Measurements from ENCODE around the gene HPSE2.
"Not testable (repeated sequence)": the region's sequence is repeated elsewhere in the genome, so short reads cannot be mapped to it uniquely, and the experiment has no call there.

HPSE2 gene

GRCh38 chr10:99005254-99005653 is 230.4 kb downstream of the HPSE2 start:
- DNase-seq (ENCODE audit: low read depth), result no peak

GRCh38 chr10:99004738-99005137 is 230.9 kb downstream of the HPSE2 start:
- DNase-seq (ENCODE audit: low read depth), result no peak

- no peak for DNase-seq (ENCODE audit: low read depth)
Measured at GRCh38 chr10:99002392-99002791, 233.3 kb downstream of the HPSE2 start.

GRCh38 chr10:98997596-98997995 is 238.1 kb downstream of the HPSE2 start:
- no peak for DNase-seq (ENCODE audit: low read depth)

GRCh38 chr10:98994030-98994429 is 241.6 kb downstream of the HPSE2 start:
- DNase-seq (ENCODE audit: low read depth), result no peak

- not testable (repeated sequence) for DNase-seq (ENCODE audit: low read depth)
Measured at GRCh38 chr10:98983751-98984150, 251.9 kb downstream of the HPSE2 start.

GRCh38 chr10:98980353-98980752 is 255.3 kb downstream of the HPSE2 start:
- DNase-seq (ENCODE audit: low read depth), result no peak

GRCh38 chr10:98971464-98971863 is 264.2 kb downstream of the HPSE2 start:
- DNase-seq (ENCODE audit: low read depth), result no peak

GRCh38 chr10:98967601-98968000 is 268.1 kb downstream of the HPSE2 start:
- DNase-seq (ENCODE audit: low read depth), result no peak

GRCh38 chr10:98963608-98964007 is 272.0 kb downstream of the HPSE2 start:
- no peak for DNase-seq (ENCODE audit: low read depth)

GRCh38 chr10:98959379-98959778 is 276.3 kb downstream of the HPSE2 start:
- DNase-seq (ENCODE audit: low read depth), result no peak

- no peak for DNase-seq (ENCODE audit: low read depth)
Measured at GRCh38 chr10:98957801-98958200, 277.9 kb downstream of the HPSE2 start.

- no peak for DNase-seq (ENCODE audit: low read depth)
Measured at GRCh38 chr10:98956576-98957260, 278.9 kb downstream of the HPSE2 start.

GRCh38 chr10:98953251-98953650 is 282.4 kb downstream of the HPSE2 start:
- DNase-seq (ENCODE audit: low read depth), result no peak

GRCh38 chr10:98951269-98952000 is 284.2 kb downstream of the HPSE2 start:
- DNase-seq (ENCODE audit: low read depth), result no peak

- no peak for DNase-seq (ENCODE audit: low read depth)
Measured at GRCh38 chr10:98950106-98950505, 285.5 kb downstream of the HPSE2 start.

GRCh38 chr10:98949306-98949705 is 286.3 kb downstream of the HPSE2 start:
- no peak for DNase-seq (ENCODE audit: low read depth)

GRCh38 chr10:98943681-98944080 is 292.0 kb downstream of the HPSE2 start:
- no peak for DNase-seq (ENCODE audit: low read depth)

GRCh38 chr10:98929709-98930108 is 305.9 kb downstream of the HPSE2 start:
- no peak for DNase-seq (ENCODE audit: low read depth)

GRCh38 chr10:98925651-98926050 is 310.0 kb downstream of the HPSE2 start:
- no peak for DNase-seq (ENCODE audit: low read depth)

GRCh38 chr10:98924526-98924925 is 311.1 kb downstream of the HPSE2 start:
- DNase-seq (ENCODE audit: low read depth), result no peak

- no peak for DNase-seq (ENCODE audit: low read depth)
Measured at GRCh38 chr10:98921316-98921715, 314.3 kb downstream of the HPSE2 start.

GRCh38 chr10:98920807-98921206 is 314.8 kb downstream of the HPSE2 start:
- DNase-seq (ENCODE audit: low read depth), result no peak

GRCh38 chr10:98920360-98920759 is 315.3 kb downstream of the HPSE2 start:
- DNase-seq (ENCODE audit: low read depth), result no peak

Data from HS-27A (cell line).